NT2/D1 (cell line): ENCODE data around the gene CALHM3.

Experiments
- DNase-seq: peaks from one replicate; pipeline ENCODE4 v3.0.0-alpha.2; 2011; ENCODE audit warnings: low read depth, low spot score
- H3K27me3 ChIP-seq: 2 replicates; pipeline ENCODE4 v1.6.0; 2011; ENCODE audit warnings: mild to moderate bottlenecking; ENCODE audit not compliant: insufficient read length, insufficient read depth
- H3K36me3 ChIP-seq: 2 replicates; pipeline ENCODE4 v1.6.1; 2011; ENCODE audit warnings: mild to moderate bottlenecking, low read length, mixed read lengths; ENCODE audit not compliant: insufficient read depth, insufficient read length
- H3K4me1 ChIP-seq: 2 replicates; pipeline ENCODE4 v1.5.1; 2011; ENCODE audit not compliant: insufficient read depth, insufficient read length
- H3K4me3 ChIP-seq: 2 replicates; pipeline ENCODE4 v1.5.1; 2011; ENCODE audit warnings: low read depth; ENCODE audit not compliant: insufficient read length
- H3K9ac ChIP-seq: 2 replicates; pipeline ENCODE4 v1.6.0; 2011; ENCODE audit warnings: low read depth; ENCODE audit not compliant: insufficient read length
- H3K9me3 ChIP-seq: 2 replicates; pipeline ENCODE4 v1.5.1; 2011; ENCODE audit warnings: mild to moderate bottlenecking, low read length; ENCODE audit not compliant: insufficient read depth
- SUZ12 ChIP-seq: IDR thresholded peaks from 2 replicates; pipeline ENCODE4 v1.6.1; 2011; ENCODE audit not compliant: insufficient read length, insufficient read depth; ENCODE audit errors: extremely low read depth
- YY1 ChIP-seq: IDR thresholded peaks from 2 replicates; pipeline ENCODE4 v1.6.1; 2011; ENCODE audit not compliant: insufficient read length, insufficient read depth
- ZNF274 ChIP-seq: IDR thresholded peaks from 2 replicates; pipeline ENCODE4 v1.6.1; 2011; ENCODE audit warnings: mild to moderate bottlenecking, low read depth, low read length

The CALHM3 gene

DNA sequence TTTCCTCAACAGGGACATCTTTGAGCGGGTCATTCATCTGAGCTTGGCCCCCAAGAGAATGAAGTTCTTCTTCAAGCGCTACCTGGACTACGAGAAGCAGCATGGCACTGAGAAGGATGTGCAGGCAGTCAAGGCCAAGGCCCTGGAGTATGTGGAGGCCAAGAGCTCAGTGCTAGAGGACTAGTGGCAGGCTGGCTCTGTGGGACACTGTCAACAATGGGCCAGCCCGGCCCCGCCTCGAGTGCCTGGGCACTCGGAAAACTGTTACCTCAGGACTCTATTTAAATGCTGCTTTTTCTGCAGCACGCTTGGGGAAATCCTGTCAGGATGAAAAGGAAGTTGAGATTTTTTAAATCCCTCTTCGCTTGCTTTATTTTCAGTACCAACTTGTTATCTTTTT is 33.7 kb downstream of the CALHM3 start:
- Histone ChIP-seq H3K9ac (no peak overlapping the region), H3K4me1 (peaks cover 9% of the 10 kb centered on the region), H3K36me3 (peaks cover 90% of the 10 kb centered on the region), H3K27me3 (no peaks in the 10 kb centered on the region), H3K4me3 (no peak overlapping the region), H3K9me3 (no peaks in the 10 kb centered on the region)
- no peak for DNase-seq
- TF ChIP-seq ZNF274 (no peak), SUZ12 (no peak), YY1 (no peak)

DNA sequence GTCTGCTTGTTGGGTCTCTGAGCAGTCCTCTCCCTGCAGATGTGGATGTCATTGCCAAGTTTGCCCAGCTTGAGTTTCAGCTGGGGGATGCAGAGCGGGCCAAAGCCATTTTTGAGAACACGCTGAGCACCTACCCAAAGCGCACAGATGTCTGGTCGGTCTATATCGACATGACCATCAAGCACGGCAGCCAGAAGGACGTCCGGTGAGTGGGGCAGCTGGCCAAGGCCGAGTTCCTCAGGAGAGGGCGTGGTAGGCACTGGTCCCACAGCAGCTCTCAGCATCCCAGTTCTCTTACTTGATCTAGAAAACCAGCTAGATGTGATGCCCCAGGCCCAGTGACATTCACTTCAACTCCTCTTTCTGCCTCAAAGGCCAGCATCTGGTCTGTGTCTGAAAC is 34.6 kb downstream of the CALHM3 start:
- Histone ChIP-seq H3K4me3 (no peak overlapping the region), H3K36me3 (peaks cover 90% of the 10 kb centered on the region), H3K9ac (no peak overlapping the region), H3K4me1 (peaks cover under 1% of the 10 kb centered on the region), H3K9me3 (no peaks in the 10 kb centered on the region), H3K27me3 (no peaks in the 10 kb centered on the region)
- TF ChIP-seq SUZ12 (no peak), YY1 (no peak), ZNF274 (no peak)
- no peak for DNase-seq

DNA sequence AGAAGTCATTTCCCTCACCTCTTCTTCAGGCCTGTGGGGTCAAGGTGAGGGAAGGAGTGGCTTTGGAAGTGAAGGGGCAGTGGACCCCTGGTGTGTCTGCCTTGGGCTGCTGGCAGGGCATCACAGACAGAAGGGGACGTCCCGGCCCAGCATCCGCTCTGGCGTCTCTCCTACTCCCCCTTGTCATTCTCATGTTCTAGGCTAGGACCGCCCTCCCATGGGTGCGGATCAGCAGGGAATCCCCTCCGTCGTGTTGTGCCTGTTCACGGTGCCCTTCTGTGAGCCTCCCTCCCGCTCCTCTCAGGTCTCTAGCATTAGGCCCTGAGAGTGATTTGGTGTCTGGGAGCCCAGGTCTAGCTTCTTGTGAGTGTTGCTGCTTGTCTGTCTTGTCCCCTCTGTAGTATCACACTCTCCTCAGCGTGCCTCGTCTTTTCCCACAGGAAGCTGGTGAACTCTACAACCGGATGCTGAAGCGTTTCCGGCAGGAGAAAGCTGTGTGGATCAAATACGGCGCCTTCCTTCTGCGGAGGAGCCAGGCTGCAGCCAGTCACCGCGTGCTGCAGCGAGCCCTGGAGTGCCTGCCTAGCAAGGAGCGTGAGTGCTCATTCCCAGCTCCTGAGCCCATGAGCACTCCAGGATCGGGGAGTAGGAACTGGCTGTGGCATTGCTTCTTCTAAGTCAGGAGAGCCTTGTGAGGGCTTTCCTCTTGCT is 35.4 kb downstream of the CALHM3 start:
- H3K27me3 ChIP-seq = no peaks in the 10 kb centered on the region
- no peak overlapping the region for H3K4me3 ChIP-seq
- H3K4me1 ChIP-seq = peaks cover under 1% of the 10 kb centered on the region
- no peak for DNase-seq
- no peaks in the 10 kb centered on the region for H3K9me3 ChIP-seq
- peaks cover 93% of the 10 kb centered on the region for H3K36me3 ChIP-seq
- no peak for TF ChIP-seq SUZ12
- TF ChIP-seq ZNF274 = no peak
- no peak overlapping the region for H3K9ac ChIP-seq

DNA sequence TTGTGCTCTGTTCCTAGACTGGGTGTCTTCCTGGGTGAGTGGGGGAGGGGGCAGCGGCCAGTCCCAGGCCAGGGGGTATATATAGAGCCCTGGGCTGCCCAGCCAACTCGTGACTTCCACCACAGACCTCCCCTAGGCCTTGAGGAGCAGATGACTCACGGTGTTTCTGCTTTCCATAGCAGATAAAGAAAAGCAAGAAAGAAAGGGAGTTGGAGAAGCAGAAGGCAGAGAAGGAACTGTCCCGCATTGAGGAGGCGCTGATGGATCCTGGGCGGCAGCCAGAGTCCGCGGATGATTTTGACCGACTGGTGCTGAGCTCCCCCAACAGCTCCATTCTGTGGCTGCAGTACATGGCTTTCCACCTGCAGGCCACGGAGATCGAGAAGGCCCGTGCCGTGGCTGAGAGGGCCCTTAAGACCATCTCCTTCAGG is 37.0 kb downstream of the CALHM3 start:
- no peak for DNase-seq
- H3K36me3 ChIP-seq = peaks cover 96% of the 10 kb centered on the region
- H3K9me3 ChIP-seq = no peaks in the 10 kb centered on the region
- H3K4me3 ChIP-seq = no peak overlapping the region
- H3K4me1 ChIP-seq = peaks cover 2% of the 10 kb centered on the region
- no peaks in the 10 kb centered on the region for H3K27me3 ChIP-seq
- TF ChIP-seq SUZ12 (no peak), ZNF274 (no peak), YY1 (no peak)
- no peak overlapping the region for H3K9ac ChIP-seq

- no peak for DNase-seq
- no peaks in the 10 kb centered on the region for H3K9me3 ChIP-seq
- no peaks in the 10 kb centered on the region for H3K27me3 ChIP-seq
- no peak overlapping the region for H3K4me3 ChIP-seq
- TF ChIP-seq SUZ12 (no peak), YY1 (no peak), ZNF274 (no peak)
- peaks cover 96% of the 10 kb centered on the region for H3K36me3 ChIP-seq
- peaks cover 2% of the 10 kb centered on the region for H3K4me1 ChIP-seq
- no peak overlapping the region for H3K9ac ChIP-seq
These were observed 37.4 kb downstream of the CALHM3 start for GRCh38 chr10:103441611-103442010.

GRCh38 chr10:103441206-103441605 is 37.8 kb downstream of the CALHM3 start:
- Histone ChIP-seq H3K9ac (no peak overlapping the region), H3K4me1 (peaks cover 2% of the 10 kb centered on the region), H3K9me3 (no peaks in the 10 kb centered on the region), H3K4me3 (no peak overlapping the region), H3K36me3 (peaks cover 96% of the 10 kb centered on the region), H3K27me3 (no peaks in the 10 kb centered on the region)
- DNase-seq = no peak
- TF ChIP-seq SUZ12 (no peak), YY1 (no peak), ZNF274 (no peak)

DNA sequence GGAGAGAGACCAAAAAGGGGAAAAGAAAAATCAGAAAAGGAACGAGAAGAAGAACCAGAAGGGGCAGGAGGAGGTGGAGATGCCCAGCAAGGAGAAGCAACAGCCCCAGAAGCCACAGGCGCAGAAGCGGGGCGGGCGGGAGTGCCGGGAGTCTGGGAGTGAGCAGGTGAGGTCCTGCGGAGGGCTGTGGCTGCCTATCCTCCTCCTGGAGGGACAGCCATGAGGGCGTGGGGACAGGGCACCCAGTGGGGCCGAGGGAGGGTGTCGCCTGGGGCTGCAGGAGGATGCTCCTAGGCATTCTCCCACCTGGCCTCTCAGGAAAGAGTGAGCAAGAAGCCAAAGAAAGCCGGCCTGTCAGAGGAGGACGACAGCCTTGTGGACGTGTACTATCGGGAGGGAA is 38.6 kb downstream of the CALHM3 start:
- TF ChIP-seq ZNF274 (no peak), SUZ12 (no peak), YY1 (no peak)
- no peaks in the 10 kb centered on the region for H3K9me3 ChIP-seq
- H3K36me3 ChIP-seq = peaks cover 93% of the 10 kb centered on the region
- H3K4me3 ChIP-seq = no peak overlapping the region
- peaks cover 2% of the 10 kb centered on the region for H3K4me1 ChIP-seq
- H3K9ac ChIP-seq = no peak overlapping the region
- no peak for DNase-seq
- no peaks in the 10 kb centered on the region for H3K27me3 ChIP-seq
